Stimulated activated naive CD8-positive, alpha-beta T cell treated with anti-CD3 and anti-CD28 coated beads, Interleukin-15, Interleukin-2, amounts not matched to agents 100 ng/mL and 50 ng/mL, for 24 hours (primary cell): ENCODE results near the gene PELI2.

Experiments used
- H3K27ac Mint-ChIP-seq: one replicate; pipeline ENCODE4 v1.8.0; 2021; ENCODE audit warnings: mild to moderate bottlenecking, mixed read lengths
- H3K27me3 Mint-ChIP-seq: one replicate; pipeline ENCODE4 v1.8.0; 2021; ENCODE audit warnings: mixed read lengths
- H3K36me3 Mint-ChIP-seq: one replicate; pipeline ENCODE4 v1.8.0; 2021; ENCODE audit warnings: low read depth, mixed read lengths
- H3K4me1 Mint-ChIP-seq: one replicate; pipeline ENCODE4 v1.8.0; 2021; ENCODE audit warnings: low read depth, mixed read lengths
- H3K4me3 Mint-ChIP-seq: one replicate; pipeline ENCODE4 v1.8.0; 2021; ENCODE audit warnings: mild to moderate bottlenecking, mixed read lengths
- H3K9me3 Mint-ChIP-seq: one replicate; pipeline ENCODE4 v1.8.0; 2021; ENCODE audit warnings: mixed read lengths

PELI2 gene

DNA sequence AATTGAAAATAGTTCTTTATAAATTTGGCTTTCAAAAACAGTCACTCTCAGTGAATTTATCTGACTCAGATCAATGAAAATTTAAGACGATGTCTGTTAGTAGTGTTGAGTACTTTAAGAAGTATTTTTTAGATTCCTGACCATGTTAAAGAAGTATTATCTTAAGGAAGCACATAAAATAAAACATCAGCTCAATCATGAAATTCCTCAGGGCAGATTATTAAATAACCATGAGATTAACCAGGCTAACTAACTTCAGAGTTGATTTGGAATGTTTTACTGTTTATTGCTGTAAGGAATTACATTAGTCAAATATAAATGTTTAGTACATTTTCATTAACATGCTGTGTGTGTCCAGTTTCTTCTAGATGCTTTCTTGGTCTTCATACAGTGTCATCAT lies 160.2 kb downstream of the PELI2 start:
- Mint-ChIP-seq H3K4me1 (no peaks in the 10 kb centered on the region), H3K4me3 (no peak overlapping the region), H3K27ac (no peak overlapping the region), H3K27me3 (no peaks in the 10 kb centered on the region), H3K36me3 (no peaks in the 10 kb centered on the region), H3K9me3 (no peaks in the 10 kb centered on the region)

GRCh38 chr14:56280843-56281242 lies 162.6 kb downstream of the PELI2 start:
- Mint-ChIP-seq H3K4me3 (no peak overlapping the region), H3K9me3 (no peaks in the 10 kb centered on the region), H3K36me3 (no peaks in the 10 kb centered on the region), H3K27me3 (no peaks in the 10 kb centered on the region), H3K27ac (no peak overlapping the region), H3K4me1 (no peaks in the 10 kb centered on the region)

DNA sequence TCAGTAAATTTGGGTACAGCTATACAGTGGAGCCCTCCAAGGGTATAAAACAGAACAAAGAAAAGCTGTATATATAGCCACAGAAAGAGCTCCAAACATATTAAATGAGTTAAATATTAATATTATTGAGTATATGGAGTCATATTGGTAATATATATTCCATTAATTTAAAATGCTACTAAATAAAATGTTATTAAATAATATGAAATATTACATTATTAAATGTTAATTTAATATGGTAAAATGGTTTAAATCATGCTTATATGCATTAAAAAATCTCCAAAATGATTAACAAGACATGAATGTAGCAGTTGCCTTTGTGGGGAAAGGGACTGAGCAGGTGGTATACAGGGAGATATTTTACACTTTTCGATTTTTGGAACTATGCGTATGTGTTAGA lies 164.0 kb downstream of the PELI2 start:
- no peaks in the 10 kb centered on the region for H3K36me3 Mint-ChIP-seq
- H3K9me3 Mint-ChIP-seq = no peaks in the 10 kb centered on the region
- H3K27me3 Mint-ChIP-seq = no peaks in the 10 kb centered on the region
- no peaks in the 10 kb centered on the region for H3K4me1 Mint-ChIP-seq
- H3K27ac Mint-ChIP-seq = no peak overlapping the region
- H3K4me3 Mint-ChIP-seq = no peak overlapping the region

DNA sequence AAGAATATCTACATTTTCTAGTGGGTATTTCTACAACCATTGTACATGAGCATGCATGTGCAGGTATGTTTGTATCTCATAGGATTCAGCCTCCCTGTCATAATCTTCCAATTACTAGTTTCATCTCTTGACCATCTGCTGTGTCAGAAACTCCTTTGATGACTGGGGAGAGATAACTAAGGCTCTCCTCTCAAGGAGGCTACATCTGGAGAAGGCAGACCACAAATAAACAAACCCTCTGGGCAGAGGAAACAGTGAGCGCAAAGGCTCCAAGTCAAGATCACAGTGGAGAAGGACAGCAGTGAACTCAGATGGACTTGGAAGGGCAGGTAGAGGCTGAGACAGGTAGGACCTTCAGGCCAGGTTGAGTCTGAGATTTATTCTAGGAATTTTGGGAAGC lies 166.4 kb downstream of the PELI2 start:
- no peak overlapping the region for H3K27ac Mint-ChIP-seq
- no peak overlapping the region for H3K4me3 Mint-ChIP-seq
- H3K27me3 Mint-ChIP-seq = no peaks in the 10 kb centered on the region
- no peaks in the 10 kb centered on the region for H3K9me3 Mint-ChIP-seq
- no peaks in the 10 kb centered on the region for H3K36me3 Mint-ChIP-seq
- H3K4me1 Mint-ChIP-seq = no peaks in the 10 kb centered on the region

DNA sequence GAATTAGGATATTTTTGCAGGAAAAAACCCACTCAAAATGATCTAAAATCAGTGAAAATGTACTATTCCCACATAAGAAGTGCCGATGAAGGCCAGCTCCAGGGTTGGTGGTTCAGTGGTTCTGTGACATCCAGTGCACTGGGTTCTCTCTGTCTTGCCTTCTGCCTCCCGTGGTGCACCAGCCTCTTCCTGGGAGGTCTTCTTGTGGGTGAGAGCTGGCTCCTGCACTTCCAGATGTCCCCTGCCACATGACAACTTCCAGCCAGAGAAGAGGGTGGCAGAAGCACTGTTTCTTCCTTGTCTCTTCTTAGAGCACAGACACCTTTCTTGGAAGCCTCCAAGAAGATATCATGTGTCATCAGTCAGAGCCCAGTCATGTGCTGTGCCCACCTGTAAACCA lies 170.9 kb downstream of the PELI2 start:
- H3K4me3 Mint-ChIP-seq = no peak overlapping the region
- no peaks in the 10 kb centered on the region for H3K4me1 Mint-ChIP-seq
- H3K27me3 Mint-ChIP-seq = no peaks in the 10 kb centered on the region
- H3K9me3 Mint-ChIP-seq = no peaks in the 10 kb centered on the region
- no peak overlapping the region for H3K27ac Mint-ChIP-seq
- H3K36me3 Mint-ChIP-seq = no peaks in the 10 kb centered on the region

GRCh38 chr14:56290195-56290594 lies 172.0 kb downstream of the PELI2 start:
- no peaks in the 10 kb centered on the region for H3K4me1 Mint-ChIP-seq
- no peak overlapping the region for H3K4me3 Mint-ChIP-seq
- H3K27ac Mint-ChIP-seq = no peak overlapping the region
- H3K9me3 Mint-ChIP-seq = no peaks in the 10 kb centered on the region
- H3K27me3 Mint-ChIP-seq = no peaks in the 10 kb centered on the region
- peaks cover under 1% of the 10 kb centered on the region for H3K36me3 Mint-ChIP-seq

- Mint-ChIP-seq H3K27ac (no peak overlapping the region), H3K27me3 (no peaks in the 10 kb centered on the region), H3K9me3 (no peaks in the 10 kb centered on the region), H3K36me3 (peaks cover 19% of the 10 kb centered on the region), H3K4me3 (no peak overlapping the region), H3K4me1 (no peaks in the 10 kb centered on the region)
Observed at GRCh38 chr14:56292970-56293369, 174.8 kb downstream of the PELI2 start.

GRCh38 chr14:56293506-56293905 lies 175.3 kb downstream of the PELI2 start:
- Mint-ChIP-seq H3K27ac (no peak overlapping the region), H3K27me3 (no peaks in the 10 kb centered on the region), H3K4me3 (no peak overlapping the region), H3K4me1 (no peaks in the 10 kb centered on the region), H3K9me3 (no peaks in the 10 kb centered on the region), H3K36me3 (peaks cover 24% of the 10 kb centered on the region)

DNA sequence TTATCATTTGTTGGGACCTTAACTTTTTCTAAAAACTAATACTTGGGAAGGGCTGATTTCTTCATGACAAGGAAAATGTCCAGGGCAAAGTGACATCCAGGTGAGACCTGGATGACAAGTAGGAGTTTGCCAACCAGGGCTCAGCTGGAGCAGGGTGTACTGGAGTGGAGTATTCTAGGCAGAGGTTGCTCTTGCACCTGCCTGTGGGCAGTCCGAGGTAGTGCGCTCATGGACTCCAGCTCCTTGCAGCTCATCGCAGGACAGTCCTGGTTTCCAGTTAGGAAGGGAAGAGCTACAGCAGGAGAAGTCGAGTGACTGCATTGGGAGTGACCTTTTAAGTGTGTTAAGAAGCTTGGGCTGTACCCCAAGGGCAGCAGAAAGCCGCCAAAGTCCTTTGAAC lies 175.9 kb downstream of the PELI2 start:
- H3K36me3 Mint-ChIP-seq = peaks cover 25% of the 10 kb centered on the region
- no peak overlapping the region for H3K27ac Mint-ChIP-seq
- H3K9me3 Mint-ChIP-seq = no peaks in the 10 kb centered on the region
- no peak overlapping the region for H3K4me3 Mint-ChIP-seq
- H3K4me1 Mint-ChIP-seq = no peaks in the 10 kb centered on the region
- H3K27me3 Mint-ChIP-seq = no peaks in the 10 kb centered on the region

- H3K4me3 Mint-ChIP-seq = no peak overlapping the region
- H3K27ac Mint-ChIP-seq = no peak overlapping the region
Observed at GRCh38 chr14:56295743-56296142, 177.5 kb downstream of the PELI2 start.

GRCh38 chr14:56297449-56297848 lies 179.2 kb downstream of the PELI2 start:
- H3K27me3 Mint-ChIP-seq = no peaks in the 10 kb centered on the region
- no peaks in the 10 kb centered on the region for H3K9me3 Mint-ChIP-seq
- H3K27ac Mint-ChIP-seq = no peak overlapping the region
- H3K4me3 Mint-ChIP-seq = no peak overlapping the region
- H3K4me1 Mint-ChIP-seq = no peaks in the 10 kb centered on the region
- H3K36me3 Mint-ChIP-seq = peaks cover 25% of the 10 kb centered on the region

More at GRCh38 chr14:56295743-56296142, 177.5 kb downstream of the PELI2 start:
- Mint-ChIP-seq H3K27me3 (no peaks in the 10 kb centered on the region), H3K4me1 (no peaks in the 10 kb centered on the region), H3K36me3 (peaks cover 25% of the 10 kb centered on the region), H3K9me3 (no peaks in the 10 kb centered on the region)

DNA sequence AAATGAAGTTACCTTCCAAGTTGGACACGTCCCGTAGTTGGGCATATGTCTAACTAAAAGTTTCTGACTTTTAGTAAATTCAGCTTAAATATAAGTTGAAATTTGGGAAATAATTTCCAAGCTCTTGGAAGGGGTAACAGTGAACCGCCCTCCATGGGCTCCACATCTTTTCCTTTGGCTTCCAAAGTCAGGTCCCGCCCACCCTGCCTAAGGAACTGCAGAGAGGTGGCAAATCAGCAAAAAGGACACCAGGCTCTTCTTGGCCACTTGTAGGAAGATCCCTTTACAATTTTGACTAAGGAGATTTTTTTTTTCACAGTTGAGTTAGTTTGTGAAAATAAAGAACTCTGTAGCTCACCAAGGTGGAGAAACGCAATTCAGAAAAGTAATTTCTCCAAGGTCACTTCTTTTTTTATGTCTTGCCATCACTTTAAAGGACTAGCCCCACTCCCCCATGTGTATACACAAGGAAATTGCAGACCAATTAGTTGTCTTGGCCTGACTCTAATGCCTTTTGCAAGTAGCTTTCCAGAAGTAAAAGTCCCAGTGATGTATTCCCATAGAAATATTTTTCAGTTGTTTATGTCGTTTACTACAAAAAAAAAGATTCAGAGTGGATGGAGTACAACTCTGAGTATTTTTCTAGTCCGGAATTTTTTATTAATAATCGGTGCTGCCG lies 181.2 kb downstream of the PELI2 start:
- no peak overlapping the region for H3K4me3 Mint-ChIP-seq
- H3K4me1 Mint-ChIP-seq = no peaks in the 10 kb centered on the region
- H3K27ac Mint-ChIP-seq = no peak overlapping the region
- peaks cover 28% of the 10 kb centered on the region for H3K36me3 Mint-ChIP-seq
- no peaks in the 10 kb centered on the region for H3K9me3 Mint-ChIP-seq
- H3K27me3 Mint-ChIP-seq = no peaks in the 10 kb centered on the region

GRCh38 chr14:56300495-56300894 lies 182.3 kb downstream of the PELI2 start:
- no peak overlapping the region for H3K4me3 Mint-ChIP-seq
- no peaks in the 10 kb centered on the region for H3K9me3 Mint-ChIP-seq
- H3K27me3 Mint-ChIP-seq = no peaks in the 10 kb centered on the region
- no peak overlapping the region for H3K27ac Mint-ChIP-seq
- peaks cover 25% of the 10 kb centered on the region for H3K36me3 Mint-ChIP-seq
- no peaks in the 10 kb centered on the region for H3K4me1 Mint-ChIP-seq

- Mint-ChIP-seq H3K27me3 (no peaks in the 10 kb centered on the region), H3K9me3 (no peaks in the 10 kb centered on the region), H3K4me1 (no peaks in the 10 kb centered on the region), H3K4me3 (no peak overlapping the region), H3K27ac (no peak overlapping the region), H3K36me3 (peaks cover 3% of the 10 kb centered on the region)
Observed at GRCh38 chr14:56304456-56304855, 186.2 kb downstream of the PELI2 start.

- H3K27ac Mint-ChIP-seq = no peak overlapping the region
- no peaks in the 10 kb centered on the region for H3K9me3 Mint-ChIP-seq
- no peaks in the 10 kb centered on the region for H3K4me1 Mint-ChIP-seq
- H3K27me3 Mint-ChIP-seq = no peaks in the 10 kb centered on the region
- no peak overlapping the region for H3K4me3 Mint-ChIP-seq
- H3K36me3 Mint-ChIP-seq = no peaks in the 10 kb centered on the region
Observed at GRCh38 chr14:56309198-56309597, 191.0 kb downstream of the PELI2 start.

DNA sequence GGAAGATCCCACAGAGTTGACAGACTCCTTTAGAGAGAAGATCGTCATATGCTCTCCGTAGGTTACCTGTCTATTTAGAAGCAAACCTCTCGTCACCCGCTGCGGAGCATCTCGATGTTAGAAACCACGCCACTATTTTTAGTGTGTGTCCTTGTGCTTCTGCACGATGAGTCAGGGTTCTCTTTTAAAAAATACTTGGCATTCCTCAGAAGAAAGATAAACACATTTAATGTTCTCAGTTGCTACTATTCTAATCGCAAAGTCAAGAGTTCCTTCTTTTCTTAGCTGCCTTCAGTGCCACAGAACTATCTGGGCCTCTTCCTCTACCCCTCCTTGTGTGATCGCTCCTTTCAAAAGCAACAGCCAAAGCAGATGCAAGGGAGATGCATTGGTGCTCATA lies 192.4 kb downstream of the PELI2 start:
- no peaks in the 10 kb centered on the region for H3K9me3 Mint-ChIP-seq
- no peaks in the 10 kb centered on the region for H3K27me3 Mint-ChIP-seq
- H3K36me3 Mint-ChIP-seq = no peaks in the 10 kb centered on the region
- no peaks in the 10 kb centered on the region for H3K4me1 Mint-ChIP-seq
- H3K4me3 Mint-ChIP-seq = no peak overlapping the region
- H3K27ac Mint-ChIP-seq = no peak overlapping the region
